ENCODE data around the gene CAPZB.

- TF ChIP-seq CTCF (IDR thresholded peaks at IDR 0.05; ENCODE audit: poor library complexity, severe bottlenecking), result no peak
- no peak for TF ChIP-seq EZH2 (IDR thresholded peaks at IDR 0.05; ENCODE audit: borderline replicate concordance, insufficient read depth, low read length, poor library complexity, severe bottlenecking)
- TF ChIP-seq TAF1 (IDR thresholded peaks at IDR 0.05; ENCODE audit: low read depth), result no peak
These were observed 39.7 kb downstream of the CAPZB start for GRCh38 chr1:19445417-19446342.
